Panc1 (cell line): ENCODE data around the gene SELENOF. TPM values are rescaled to one million over a fixed set of nuclear protein-coding genes. Genes with fewer than 3 reads are reported as not detected.

Source experiments
- ATAC-seq: fragments of 200-7000 bp; cut with Tn5 transposase; 2 replicates; pipeline ENCODE4 v1.9.1; 2020; ENCODE audit warnings: mild to moderate bottlenecking, moderate library complexity
- BruUV-seq: library from RNA; stranded (reverse); fragments of 400-500 nt; replicated peaks from 2 replicates; lab custom pipeline; 2021; lab: Mats Ljungman, UMichigan
- CTCF ChIA-PET: fragments of 300-600 bp; sonication (Branson Sonifier 250); formaldehyde crosslinking; loops from one replicate; lab custom pipeline; 2022; ENCODE audit warnings: antibody characterized with exemption; lab: Charles Lee
- POLR2A ChIA-PET: fragments of 300-600 bp; sonication (Branson Sonifier 250); formaldehyde crosslinking; loops from one replicate; lab custom pipeline; 2022; ENCODE audit warnings: antibody characterized with exemption; lab: Charles Lee
- DNase-seq: peaks from one replicate; pipeline ENCODE4 v3.0.0-alpha.2; 2010; ENCODE audit warnings: low read depth, low spot score
- H3K27ac ChIP-seq: 2 replicates; pipeline ENCODE4 v1.5.1; 2011; ENCODE audit warnings: mild to moderate bottlenecking, low read length, inconsistent platforms
- H3K27me3 ChIP-seq: fragments of 200-500 bp; sonication (Bioruptor generic); 2 replicates; pipeline ENCODE4 v1.6.0; 2014; ENCODE audit warnings: low read length, inconsistent platforms; ENCODE audit not compliant: control insufficient read depth, insufficient read depth
- H3K36me3 ChIP-seq: fragments of 200-500 bp; sonication (Bioruptor generic); 2 replicates; pipeline ENCODE4 v1.5.1; 2014; ENCODE audit warnings: inconsistent platforms, mild to moderate bottlenecking, low read length, moderate library complexity; ENCODE audit not compliant: control insufficient read depth, insufficient read depth
- H3K4me1 ChIP-seq: 2 replicates; pipeline ENCODE4 v1.5.1; 2011; ENCODE audit warnings: inconsistent platforms, mild to moderate bottlenecking, low read length, moderate library complexity; ENCODE audit not compliant: control insufficient read depth, insufficient read depth
- H3K4me3 ChIP-seq, 2 experiments: 2 replicates each; pipeline ENCODE4 v1.5.1; 2011 to 2012; ENCODE audit warnings: low read depth in 2 of 2, low read length in 2 of 2, mild to moderate bottlenecking in 2 of 2, inconsistent platforms in 1 of 2, moderate library complexity in 1 of 2
- H3K9me3 ChIP-seq: fragments of 200-500 bp; sonication (Bioruptor generic); 2 replicates; pipeline ENCODE4 v1.5.1; 2014; ENCODE audit warnings: low read depth, mild to moderate bottlenecking, inconsistent platforms, low read length, moderate library complexity; ENCODE audit not compliant: control insufficient read depth, insufficient read depth
- CTCF ChIP-seq: fragments of 450-650 bp; IDR thresholded peaks from 2 replicates; pipeline ENCODE4 v1.5.1; 2017; ENCODE audit warnings: mild to moderate bottlenecking
- POLR2AphosphoS5 ChIP-seq: IDR thresholded peaks from 2 replicates; pipeline ENCODE4 v1.6.1; 2012; ENCODE audit warnings: mild to moderate bottlenecking, low read depth, low read length, moderate library complexity
- REST ChIP-seq, 2 experiments: IDR thresholded peaks; 2 replicates each; pipeline ENCODE4 v1.6.1; 2011 to 2012; ENCODE audit warnings: low read depth in 2 of 2, control low read depth in 1 of 2, low read length in 1 of 2, mild to moderate bottlenecking in 1 of 2, moderate library complexity in 1 of 2; ENCODE audit not compliant: insufficient read depth in 1 of 2
- SIN3A ChIP-seq: IDR thresholded peaks from 2 replicates; pipeline ENCODE4 v1.6.1; 2012; ENCODE audit warnings: low read depth, mild to moderate bottlenecking, low read length, moderate library complexity, borderline replicate concordance; ENCODE audit not compliant: insufficient read depth
- TCF7L2 ChIP-seq: IDR thresholded peaks from 2 replicates; pipeline ENCODE4 v1.6.1; 2011; ENCODE audit warnings: mild to moderate bottlenecking, low read depth, low read length, inconsistent platforms
- in situ Hi-C: cut with HindIII; loops from 2 replicates; pipeline ENCODE4 v1.10.0; 2016; ENCODE audit warnings: low sequenced_read_pairs, low pct_unique_long_range_greater_than_20kb
- intact Hi-C: fragments of 100-400 bp; cut with micrococcal nuclease; formaldehyde crosslinking; loops from one replicate; pipeline ENCODE4 v1.10.0; 2022; ENCODE audit not compliant: unreplicated experiment
- total RNA-seq: library from RNA; stranded (reverse); gene quantifications from one replicate; pipeline ENCODE4 v1.2.1, GENCODE V29; 2021; ENCODE audit not compliant: unreplicated experiment

SELENOF gene
- total RNA-seq, 1 experiment from 2014 or later: 190 TPM

- CTCF ChIA-PET: interaction anchor here (0.6 kb wide), 1 partner anchor 131 kb away, joined by 4 read pairs; no protein-coding TSS in a partner anchor
- peaks cover 21% of the 10 kb centered on the region; the same call in 1 of the 2 replicates for H3K4me1 ChIP-seq
- POLR2A ChIA-PET: interaction anchor here (0.6 kb wide), 1 partner anchor 40 kb away, joined by 12 read pairs; no protein-coding TSS in a partner anchor
- in situ Hi-C loops: no loop called here
- ATAC-seq (no peak), DNase-seq (no peak)
- H3K9me3 ChIP-seq: no peaks in the 10 kb centered on the region
- H3K27ac ChIP-seq: peak overlapping the region; percentile 100
- intact Hi-C loops: loop anchor here (10.0 kb wide), 1 partner anchor 112 kb away; no protein-coding TSS in a partner anchor
- no peaks in the 10 kb centered on the region for H3K27me3 ChIP-seq
- TF ChIP-seq CTCF (no peak), REST (IDR thresholded peaks at IDR 0.05; ENCODE audit: insufficient read depth in 1 of 2, low read depth in 2 of 2, low read length in 1 of 2) (no peak), SIN3A (no peak), TCF7L2 (no peak), POLR2AphosphoS5 (no peak)
- H3K4me3 ChIP-seq: peak overlapping the region; percentile 99 to 100
- peaks cover 4% of the 10 kb centered on the region; the same call in 1 of the 2 replicates for H3K36me3 ChIP-seq
- no TSS peak for BruUV-seq
Observed at GRCh38 chr1:86912281-86912900, 1.5 kb downstream of the SELENOF start.

GRCh38 chr1:86906419-86906818, 7.5 kb downstream of the SELENOF start:
- in situ Hi-C loops: no loop called here
- peaks cover 14% of the 10 kb centered on the region for H3K36me3 ChIP-seq
- no peak overlapping the region for H3K27ac ChIP-seq
- no peak for TF ChIP-seq REST (IDR thresholded peaks at IDR 0.05; ENCODE audit: insufficient read depth in 1 of 2, low read depth in 2 of 2, low read length in 1 of 2)
- TF ChIP-seq TCF7L2: no peak
- TF ChIP-seq SIN3A: no peak
- no peak for TF ChIP-seq CTCF
- TF ChIP-seq POLR2AphosphoS5: no peak
- no peaks in the 10 kb centered on the region for H3K9me3 ChIP-seq
- CTCF ChIA-PET: no interaction called here
- ATAC-seq: no peak
- no peaks in the 10 kb centered on the region for H3K27me3 ChIP-seq
- BruUV-seq: no TSS peak
- no peak for DNase-seq
- POLR2A ChIA-PET: interaction anchor here (0.5 kb wide), 1 partner anchor 165 kb away, joined by 5 read pairs; no protein-coding TSS in a partner anchor
- H3K4me3 ChIP-seq: no peak overlapping the region
- H3K4me1 ChIP-seq: peaks cover 10% of the 10 kb centered on the region; the same call in 1 of the 2 replicates
- intact Hi-C loops: no loop called here
